NCI-H345 (cell line): ENCODE data around the gene PRR11.
A peak's percentile ranks its signal among the peaks of the same experiment; 100 is the strongest.
"Not testable (repeated sequence)": the region's sequence is repeated elsewhere in the genome, so short reads cannot be mapped to it uniquely, and the experiment has no call there.

Experiments used
- DNase-seq: peaks from one replicate; lab custom pipeline; 2025; lab: John Stamatoyannopoulos, UW

Gene PRR11

DNA sequence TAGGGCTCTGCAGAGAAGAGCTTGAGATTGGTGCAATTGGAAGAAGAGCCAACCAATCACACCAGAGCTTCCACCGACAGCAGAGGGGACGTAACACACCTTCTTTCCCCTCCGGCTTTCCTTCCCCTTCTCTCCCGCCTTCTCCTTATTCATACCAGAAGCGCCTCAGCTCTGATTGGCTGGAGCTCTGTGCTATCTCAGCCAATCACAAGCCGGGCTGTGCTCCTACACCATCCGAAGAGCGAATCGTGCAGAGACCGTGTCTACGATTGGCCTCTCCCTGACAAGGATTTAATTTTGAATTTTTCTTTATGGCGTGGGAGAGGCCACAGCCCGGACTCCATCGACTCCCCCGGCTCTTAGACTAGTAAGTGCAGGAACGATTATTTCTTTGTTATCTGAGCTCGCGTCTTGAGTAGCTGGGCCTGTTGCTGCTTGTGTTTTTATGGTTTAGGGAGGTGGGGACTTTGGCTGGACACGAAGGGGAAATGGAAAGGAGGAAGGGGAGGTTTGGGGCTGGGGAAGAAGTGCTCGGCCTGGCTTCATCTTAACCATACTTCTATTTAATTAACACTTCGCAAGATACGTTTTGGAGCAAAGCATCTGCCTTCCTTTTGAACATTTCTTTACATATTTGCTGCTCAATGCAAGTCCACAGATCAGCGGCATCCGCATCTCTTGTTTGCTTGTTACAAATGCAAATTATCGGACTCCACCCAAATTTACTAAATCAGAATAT, at the start of gene PRR11:
TSS of gene PRR11 (plus strand) at position 308 of the 739 bp plus-strand sequence. CDS start 14,007 bp downstream, outside the sequence.
- DNase-seq: no peak

DNA sequence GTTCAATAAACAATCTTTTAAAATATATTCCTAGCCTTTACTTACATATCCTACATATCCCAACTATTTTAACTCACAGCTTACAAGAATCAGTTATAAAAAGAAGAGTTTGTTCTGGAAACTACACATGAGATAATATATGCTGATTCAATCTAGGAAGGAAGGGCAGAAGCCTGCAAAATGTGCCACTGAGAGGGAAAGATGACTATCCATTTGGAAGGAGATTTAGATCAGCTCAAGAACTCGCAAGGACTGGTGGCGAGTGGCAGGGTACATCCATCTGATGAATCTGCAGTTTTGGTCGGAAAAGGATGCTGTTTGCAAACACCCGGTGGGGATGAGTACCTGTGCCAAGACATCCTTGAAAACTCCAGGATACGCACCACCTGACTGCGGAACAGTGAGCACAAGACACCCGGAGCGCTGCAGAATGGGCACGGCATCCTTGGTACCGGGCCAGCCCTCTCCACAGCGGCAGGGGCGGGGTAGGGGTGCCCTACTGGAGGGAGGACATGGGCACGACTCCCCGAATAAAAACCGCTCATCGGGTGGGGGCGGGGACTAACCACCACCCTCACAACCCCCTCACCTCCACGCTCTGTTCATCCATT, 49.6 kb upstream of the PRR11 start:
- DNase-seq: peak; percentile 77

DNA sequence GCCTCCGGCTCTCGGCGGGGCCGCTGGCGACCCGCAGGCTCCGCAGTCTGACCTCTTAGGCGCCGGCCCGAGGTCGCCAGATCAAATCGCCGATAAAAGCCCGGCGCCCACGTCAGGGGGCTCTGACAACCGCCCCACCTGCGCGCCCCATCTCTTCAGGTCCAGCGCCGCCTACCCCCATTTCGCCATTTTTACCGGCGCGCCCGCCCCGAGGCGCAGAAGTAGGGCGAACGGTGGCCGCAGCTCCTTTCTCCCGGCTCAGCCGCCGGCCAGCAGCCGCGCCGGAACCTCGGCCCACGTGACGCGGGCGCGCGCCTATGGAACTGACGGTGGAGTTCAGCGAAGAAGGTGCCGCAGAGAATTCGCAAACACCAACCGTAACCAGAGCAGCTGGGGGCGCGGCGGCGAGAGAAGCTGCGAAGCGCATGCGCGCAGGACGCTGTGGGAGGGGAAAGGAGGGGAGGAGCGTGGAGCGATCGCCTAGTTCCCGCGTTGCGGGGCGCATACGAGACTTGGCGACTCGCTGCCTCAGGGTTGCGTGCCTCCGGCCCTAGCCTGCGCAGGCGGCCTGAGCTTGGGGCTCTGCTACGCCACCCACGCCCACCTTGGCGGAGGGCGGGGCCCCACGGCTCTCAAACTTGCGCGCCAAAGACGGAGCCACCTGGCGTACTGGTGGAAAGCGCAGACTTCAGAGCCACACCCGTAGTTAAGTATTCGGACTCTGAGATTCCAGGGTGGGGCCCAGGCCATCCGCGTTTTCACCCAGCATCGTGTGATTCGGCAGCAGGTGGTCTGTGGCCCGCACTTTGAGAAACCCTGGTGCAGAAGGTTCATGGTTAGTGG, 48.9 kb upstream of the PRR11 start, which contains the start of gene TRIM37:
TSS of gene TRIM37 (minus strand) at position 418 of the 843 bp plus-strand sequence. CDS start 419 bp downstream, outside the sequence.
- peak; percentile 99 for DNase-seq

DNA sequence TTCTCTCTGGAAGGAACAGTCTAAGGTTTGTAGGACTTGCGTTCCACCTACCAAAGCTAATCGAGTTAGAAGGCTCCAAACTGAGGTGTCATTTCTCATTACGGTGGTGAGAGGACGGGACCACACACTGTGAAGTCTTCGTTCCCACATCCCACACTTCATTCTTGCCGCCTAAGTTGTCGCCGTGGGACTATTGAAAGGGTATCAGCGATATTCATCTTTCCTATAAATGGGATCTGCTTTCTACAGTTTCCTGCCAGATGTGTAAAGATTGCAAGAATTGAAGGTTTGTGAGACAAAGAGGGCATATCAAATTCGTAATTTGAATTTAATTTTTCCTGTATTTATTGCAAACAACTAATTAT, 48.3 kb upstream of the PRR11 start:
- DNase-seq: no peak

DNA sequence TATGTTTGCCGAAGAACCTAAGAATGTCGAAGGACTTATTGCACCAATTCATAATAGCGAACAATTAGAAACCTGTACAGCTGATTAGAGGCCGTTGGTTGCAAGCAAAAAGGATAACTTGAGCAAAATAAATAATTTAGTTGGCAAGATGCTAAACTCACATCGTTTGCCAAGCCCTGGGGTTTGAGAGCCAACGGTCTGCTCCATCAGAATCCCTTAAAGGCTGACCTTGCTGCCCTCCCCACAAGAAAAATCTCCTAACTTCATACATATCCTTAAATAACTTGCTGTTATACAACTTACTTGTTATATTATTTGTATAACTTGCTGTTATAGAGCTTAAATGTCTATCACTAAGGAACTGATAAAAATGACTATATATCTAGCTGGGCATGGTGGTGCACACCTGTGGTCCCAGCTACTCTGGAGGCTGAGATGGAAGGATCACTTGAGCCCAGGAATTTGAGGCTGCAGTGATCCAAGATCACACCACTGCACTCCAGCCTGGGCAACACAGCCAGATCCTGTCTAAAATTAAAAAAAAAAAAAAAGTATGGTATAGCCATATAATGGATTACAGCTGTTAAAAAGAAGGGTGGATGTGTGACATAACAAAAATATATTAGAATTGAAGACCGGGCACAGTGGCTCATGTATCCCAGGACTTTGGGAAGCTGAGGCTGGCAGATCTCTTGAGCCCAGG, 47.0 kb upstream of the PRR11 start:
- DNase-seq: no peak

DNA sequence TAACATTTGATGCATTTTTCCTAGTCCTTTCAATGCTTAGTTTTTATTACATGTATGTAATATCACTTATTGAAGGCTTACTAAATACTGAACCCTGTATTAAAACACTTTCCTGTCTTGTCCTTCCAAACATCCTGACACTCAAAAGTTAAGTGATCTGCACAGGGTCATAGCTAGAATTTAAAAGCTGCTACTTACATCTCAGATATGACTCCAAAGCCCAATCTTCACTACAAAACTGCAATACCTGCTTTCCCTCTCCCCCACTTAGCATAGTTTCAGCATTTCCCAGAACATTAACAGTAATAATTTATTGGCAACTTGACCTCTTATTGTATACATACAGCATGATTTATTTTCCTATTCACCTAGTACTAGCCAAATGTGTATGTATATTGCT, 44.6 kb upstream of the PRR11 start:
- no peak for DNase-seq

DNA sequence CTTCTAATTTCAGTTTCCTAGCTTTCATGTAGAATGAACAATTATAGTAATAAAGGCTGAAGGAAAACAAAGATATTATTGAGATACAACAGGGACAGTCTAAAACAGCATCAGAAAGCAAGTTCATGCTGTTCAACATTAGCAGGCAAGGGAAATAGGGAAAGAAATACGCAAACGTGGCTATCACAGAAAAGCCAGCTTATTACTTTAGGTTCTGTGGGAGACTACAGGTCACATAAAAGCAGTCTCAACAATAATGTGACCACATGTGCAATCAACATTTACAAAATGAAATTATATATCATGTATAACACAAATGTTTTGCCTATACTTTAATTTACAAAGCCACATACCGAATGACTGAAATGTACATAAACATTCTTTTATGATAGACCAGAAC, 44.0 kb upstream of the PRR11 start:
- DNase-seq: no peak

DNA sequence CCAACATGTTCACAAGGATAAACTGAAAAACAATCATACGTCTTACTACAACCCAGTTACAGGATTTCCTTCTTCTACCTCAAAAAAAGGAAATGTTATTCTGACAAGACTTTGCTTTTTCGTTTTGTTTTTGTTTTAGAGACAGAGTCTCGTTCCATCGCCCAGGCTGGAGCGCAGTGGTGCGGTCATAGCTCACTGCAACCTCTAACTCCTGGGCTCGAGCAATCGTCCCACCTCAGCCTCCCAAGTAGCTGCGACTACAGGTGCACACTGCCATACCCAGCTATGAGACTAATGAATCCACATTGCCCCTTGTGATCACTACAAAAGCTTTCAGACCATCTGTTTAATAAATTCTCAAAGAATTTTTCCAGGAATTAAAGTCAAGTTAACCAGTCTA, 40.1 kb upstream of the PRR11 start:
- DNase-seq: no peak

DNA sequence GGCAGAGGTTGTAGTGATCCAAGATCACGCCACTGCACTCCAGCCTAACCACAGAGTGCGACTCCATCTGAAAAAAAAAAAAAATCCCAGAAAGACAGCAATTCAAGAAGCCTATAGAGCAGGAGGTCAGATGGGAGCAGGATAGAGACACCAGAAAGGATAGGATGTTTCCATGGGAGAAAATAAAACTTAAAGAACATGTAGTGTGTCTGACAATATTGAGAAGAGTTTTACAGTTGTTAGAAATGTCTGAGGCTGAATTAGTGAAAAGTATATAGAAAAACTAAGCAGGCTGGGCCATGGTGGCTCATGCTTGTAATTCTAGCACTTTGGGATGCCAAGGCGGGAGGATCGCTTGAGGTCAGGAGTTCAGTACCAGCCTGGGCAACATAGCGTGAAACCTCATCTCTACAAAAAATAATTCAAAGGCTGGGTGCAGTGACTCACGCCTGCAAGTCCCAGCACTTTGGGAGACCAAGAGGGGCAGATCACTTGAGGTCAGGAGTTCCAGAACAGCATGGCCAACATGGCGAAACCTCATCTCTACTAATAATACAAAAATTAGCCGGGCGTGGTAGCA, 33.6 kb upstream of the PRR11 start:
- DNase-seq: no peak

DNA sequence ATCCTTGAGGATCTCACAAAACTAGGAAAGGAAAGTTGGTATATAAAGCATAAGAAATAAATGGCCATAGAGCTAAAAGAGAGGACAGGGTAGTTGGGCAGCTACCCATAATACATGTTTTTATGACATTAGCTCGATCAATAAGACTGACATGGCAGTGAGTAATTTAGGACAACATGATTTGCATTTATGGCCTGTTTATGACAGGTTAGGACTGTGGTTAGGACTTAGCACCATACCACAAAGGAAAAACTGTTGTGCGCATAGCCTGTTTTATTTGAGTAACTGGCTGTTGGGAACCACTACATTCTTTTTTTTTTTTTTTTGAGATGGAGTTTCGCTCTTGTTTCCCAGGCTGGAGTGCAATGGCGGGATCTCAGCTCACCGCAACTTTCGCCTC, 30.9 kb upstream of the PRR11 start:
- DNase-seq: no peak

DNA sequence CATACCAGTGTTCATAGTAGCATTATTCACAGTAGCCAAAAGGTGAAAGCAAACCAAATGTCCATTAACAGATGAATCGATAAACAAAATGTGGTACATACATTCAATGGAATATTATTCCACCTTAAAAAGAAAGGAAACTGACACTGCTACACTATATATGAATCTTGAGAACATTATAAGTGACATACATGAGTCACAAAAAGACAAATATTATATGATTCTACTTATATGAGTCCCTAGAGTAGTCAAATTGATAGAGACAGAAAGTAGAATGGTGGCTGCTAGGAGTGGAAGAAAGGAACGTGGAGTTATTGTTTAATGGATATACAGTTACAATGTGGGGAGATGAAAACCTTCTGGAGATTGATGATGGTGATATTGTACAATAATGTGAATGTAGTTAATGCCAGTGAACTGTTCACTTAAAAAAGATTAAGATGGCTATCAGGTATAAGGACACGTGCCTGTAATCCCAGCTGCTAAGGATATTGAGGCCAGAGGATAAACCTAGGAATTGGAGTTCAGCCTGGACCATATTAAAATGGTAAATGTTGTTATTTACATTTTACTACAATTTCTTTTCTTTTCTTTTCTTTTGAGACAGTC, 28.6 kb upstream of the PRR11 start:
- no peak for DNase-seq

DNA sequence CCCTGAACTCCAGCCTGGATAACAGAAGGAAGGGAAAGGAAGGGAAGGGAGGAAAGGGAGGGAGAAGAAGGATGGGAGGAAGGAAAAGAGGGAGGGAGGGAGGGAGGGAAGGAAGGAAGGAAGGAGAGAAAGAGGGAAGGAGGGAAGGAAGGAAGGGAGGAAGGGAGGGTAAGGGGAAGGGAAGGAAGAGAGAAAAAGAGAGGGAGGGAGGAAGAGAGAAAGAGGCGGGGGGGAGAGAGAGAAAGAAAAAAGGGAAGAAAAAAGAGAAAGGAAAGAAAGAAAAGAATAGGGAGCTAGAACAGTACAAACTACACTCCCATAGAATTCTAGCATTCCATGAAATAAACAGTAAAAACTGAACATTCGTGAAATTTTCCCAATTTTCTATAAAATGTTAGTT, 25.7 kb upstream of the PRR11 start:
- DNase-seq: no peak

DNA sequence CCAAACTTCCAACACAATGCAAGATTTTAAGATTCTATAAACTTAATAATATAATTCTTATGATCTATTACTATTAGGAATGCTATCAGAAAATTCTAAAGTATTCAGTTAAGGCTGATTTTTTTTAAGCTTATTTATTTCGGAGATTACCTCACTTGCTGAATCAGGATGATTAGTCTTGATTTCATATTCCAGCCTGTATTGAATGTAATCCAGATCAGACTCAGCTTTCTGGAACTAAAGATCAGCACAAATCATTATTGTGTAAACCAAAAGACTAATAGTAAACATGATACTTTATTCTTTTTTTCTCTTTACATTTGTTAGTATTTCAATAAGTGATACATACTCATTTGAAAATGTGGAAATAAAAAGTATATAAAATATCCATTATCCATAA, 24.4 kb upstream of the PRR11 start:
- DNase-seq: no peak

DNA sequence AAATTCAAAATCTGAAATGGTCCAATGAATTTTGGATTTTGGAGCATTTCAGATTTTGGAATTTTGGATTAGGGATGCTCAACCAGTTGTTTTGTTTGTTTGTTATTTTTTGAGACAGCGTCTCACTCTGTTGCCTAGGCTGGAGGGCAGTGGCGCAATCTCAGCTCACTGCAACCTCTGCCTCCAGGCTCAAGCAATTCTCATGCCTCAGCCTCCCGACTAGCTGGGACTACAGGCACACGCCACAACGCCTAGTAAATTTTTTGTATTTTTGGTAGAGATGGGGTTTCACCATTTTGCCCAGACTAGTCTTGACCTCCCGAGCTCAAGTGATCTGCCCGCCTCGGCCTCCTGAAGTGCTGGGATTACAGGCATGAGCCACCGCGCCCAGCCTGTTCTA, 17.2 kb upstream of the PRR11 start:
- DNase-seq: not testable (repeated sequence)

DNA sequence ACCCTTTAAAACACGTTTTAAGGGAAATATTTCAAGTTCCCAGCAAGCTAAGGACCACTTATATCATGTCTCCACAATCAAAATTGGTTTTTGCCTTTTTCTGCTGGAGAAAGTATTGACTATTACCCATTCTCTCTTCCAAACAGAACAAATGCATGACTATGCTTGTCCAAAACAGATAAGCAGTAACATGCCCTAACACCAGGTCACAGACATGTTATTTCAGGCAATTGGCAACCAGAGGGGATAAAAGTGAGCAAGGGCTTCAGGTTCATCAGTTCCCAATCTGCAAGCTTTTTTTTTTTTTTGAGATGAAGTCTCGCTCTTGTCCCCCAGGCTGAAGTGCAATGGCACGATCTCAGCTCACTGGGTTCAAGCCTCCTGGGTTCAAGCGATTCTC, 15.6 kb upstream of the PRR11 start:
- no peak for DNase-seq

DNA sequence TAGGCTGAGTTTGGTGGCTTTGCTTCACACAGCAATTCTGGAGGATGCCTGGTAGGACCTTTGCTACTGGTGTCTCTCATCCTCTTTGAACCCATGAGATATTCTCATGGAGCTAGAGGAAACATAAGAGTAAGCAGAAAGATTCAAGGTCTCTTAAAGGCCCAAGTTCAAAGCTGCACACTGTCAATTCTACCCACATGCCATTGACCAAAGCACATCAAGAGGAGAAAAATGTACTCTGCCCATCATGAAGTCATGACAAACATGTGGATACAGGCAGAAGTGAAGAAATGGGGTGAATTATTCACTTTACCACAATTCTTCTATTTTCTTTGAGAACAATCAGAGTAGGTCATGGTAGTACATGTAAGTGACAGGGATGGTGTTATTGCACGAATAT, 13.7 kb upstream of the PRR11 start:
- no peak for DNase-seq

DNA sequence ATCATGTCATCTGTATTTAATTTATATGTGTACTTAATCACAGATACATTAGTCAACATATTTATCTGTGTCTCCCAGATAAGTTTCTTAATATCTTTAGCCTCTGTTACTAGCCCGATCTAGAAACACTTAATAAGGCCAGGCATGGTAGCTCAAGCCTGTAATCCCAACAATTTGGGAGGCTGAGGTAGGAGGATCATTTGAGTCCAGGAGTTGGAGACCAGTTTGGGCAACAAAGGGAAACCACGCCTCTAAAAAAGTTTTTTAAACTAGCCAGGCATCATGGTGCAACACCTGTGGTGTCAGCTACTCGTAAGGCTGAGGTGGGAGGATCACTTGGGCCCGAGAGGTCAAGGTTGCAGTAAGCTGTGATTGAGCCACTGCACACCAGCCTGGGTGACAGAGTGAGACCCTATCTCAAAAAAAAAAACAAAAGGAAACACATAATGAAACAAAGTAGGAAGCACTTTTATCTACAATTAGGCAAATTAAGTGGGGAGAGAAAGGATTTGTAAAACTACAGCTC, 9.9 kb upstream of the PRR11 start:
- no peak for DNase-seq

DNA sequence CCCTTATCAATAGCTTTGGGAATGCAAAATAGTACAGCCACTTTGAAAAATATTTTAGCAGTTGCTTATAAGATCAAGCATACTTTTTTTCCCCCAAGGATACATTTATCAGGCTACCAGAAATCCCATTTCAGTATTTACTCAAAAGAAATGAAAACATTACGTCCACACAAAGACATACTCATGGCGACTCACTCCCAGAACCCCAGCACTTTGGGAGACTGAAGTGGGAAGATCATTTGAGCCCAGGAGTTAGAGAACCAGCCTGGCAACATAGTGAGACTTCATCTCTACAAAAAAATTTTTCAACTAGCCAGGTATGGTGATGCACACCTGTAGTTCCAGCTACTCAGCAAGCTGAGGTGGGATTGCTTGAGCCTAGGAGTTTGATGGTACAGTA, 6.5 kb upstream of the PRR11 start:
- no peak for DNase-seq

DNA sequence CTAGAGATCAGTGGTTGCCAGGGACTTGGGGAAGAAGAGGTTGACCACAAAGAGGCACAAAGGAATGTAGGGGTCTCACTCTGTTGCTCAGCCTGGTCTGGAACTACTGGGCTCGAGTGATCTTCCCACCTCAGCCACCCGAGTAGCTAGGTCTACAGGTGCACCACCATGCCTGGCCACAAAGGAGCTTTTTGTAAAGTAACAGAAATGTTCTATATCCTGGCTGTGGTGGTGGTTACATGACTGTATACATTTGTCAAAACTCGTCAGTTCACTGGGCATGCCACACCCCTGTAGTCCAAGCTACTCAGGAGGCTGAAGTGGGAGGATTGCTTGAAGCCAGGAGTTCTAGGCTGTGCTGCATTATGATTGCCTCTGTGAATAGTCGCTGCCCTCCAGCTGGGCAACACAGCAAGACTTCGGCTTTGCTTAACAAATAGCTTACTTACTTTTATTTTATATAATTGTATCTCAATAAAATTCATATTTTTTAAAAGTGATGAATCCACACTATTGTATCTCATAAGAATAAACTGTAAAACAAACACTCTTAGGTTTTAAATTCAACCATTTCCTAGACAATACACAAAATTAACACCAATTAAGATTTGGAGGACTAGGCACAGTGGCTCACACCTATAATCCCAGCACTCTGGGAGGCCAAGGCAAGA, 5.6 kb upstream of the PRR11 start:
- DNase-seq: no peak

DNA sequence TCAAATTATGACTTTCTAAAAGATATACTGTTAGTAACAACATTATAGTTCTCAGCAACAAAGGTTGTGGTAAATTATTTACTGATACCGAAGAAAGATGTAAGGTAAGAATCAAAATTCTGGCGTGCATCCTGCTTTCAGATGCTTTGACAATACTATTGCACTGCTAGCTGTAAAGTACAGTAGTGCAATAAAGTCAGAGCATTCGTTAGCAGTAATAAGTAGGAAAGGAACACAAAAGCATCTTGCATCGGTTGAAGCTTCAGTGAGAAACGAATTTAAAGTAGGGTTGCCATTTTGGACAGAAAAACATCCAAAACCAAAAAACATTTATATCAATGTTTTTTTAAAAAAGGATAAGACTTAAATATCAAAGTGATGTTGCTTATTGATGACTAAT, 4.5 kb upstream of the PRR11 start:
- DNase-seq: no peak

DNA sequence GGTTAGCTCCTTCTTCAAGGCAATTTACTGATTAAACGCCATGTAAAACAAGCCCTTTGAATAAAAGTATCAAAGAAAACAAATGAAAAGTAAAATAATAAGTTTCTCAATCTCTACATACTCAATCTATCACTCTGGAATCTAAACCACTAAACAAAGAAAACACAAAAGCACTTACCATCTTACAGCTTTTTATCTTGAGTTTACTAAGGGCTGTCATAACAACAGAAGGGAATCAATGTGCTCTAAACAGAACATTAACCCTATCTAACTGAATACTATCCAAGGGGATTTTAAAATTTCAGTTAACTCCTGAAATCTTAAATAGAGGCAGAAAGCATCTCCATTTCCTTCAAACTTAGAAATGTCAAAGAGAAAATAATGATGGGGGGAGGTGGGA, 4.0 kb upstream of the PRR11 start:
- no peak for DNase-seq
